Upper lobe of left lung (tissue), 4 donors: ENCODE data around the gene RNF144B.

Experiments
- CTCF ChIP-seq, 6 experiments: fragments of 450-650 bp in 4 of 6; fragments of 200-600 bp in 2 of 6; sonication (generic) in 2 of 6; IDR thresholded peaks; one replicate each; pipeline ENCODE4 v1.5.1; 2016 to 2019; ENCODE audit warnings: antibody characterized with exemption in 6 of 6
- EP300 ChIP-seq, 4 donors: sonication (generic); formaldehyde crosslinking; IDR thresholded peaks; one replicate each; pipeline ENCODE4 v1.5.1; 2017; ENCODE audit warnings: antibody characterized with exemption in 4 of 4, control low read depth in 2 of 4
- POLR2A ChIP-seq, 4 donors: fragments of 450-650 bp; IDR thresholded peaks; one replicate each; pipeline ENCODE4 v1.5.1; 2016 to 2017; ENCODE audit warnings: antibody characterized with exemption in 4 of 4, mild to moderate bottlenecking in 2 of 4
- POLR2AphosphoS5 ChIP-seq, 2 donors: sonication (generic); formaldehyde crosslinking; IDR thresholded peaks; one replicate each; pipeline ENCODE4 v1.5.1; 2017; ENCODE audit warnings: antibody characterized with exemption in 2 of 2

- TF ChIP-seq POLR2AphosphoS5 (IDR thresholded peaks at IDR 0.05) (no peak), CTCF (IDR thresholded peaks at IDR 0.05) (no peak), POLR2A (IDR thresholded peaks at IDR 0.05) (no peak), EP300 (IDR thresholded peaks at IDR 0.05) (no peak)
Observed at GRCh38 chr6:18363746-18364145, 23.4 kb upstream of the RNF144B start.
